Stimulated activated CD4-positive, alpha-beta T cell treated with anti-CD3 and anti-CD28 coated beads, TNF-alpha, amount 100 ng/mL, for 4 hours (primary cell): ENCODE results near the gene PDE6D.

Source experiments
- DNase-seq, 3 experiments: peaks; one replicate each; pipeline ENCODE4 v3.0.0-alpha.2; 2020; ENCODE audit warnings: low read depth in 3 of 3

Gene PDE6D

GRCh38 chr2:231706731-231707624 lies 74.1 kb downstream of the PDE6D start:
- peak; percentile 91 to 95 (median 93) for DNase-seq

- DNase-seq, result no peak
These were observed 77.1 kb downstream of the PDE6D start for GRCh38 chr2:231704017-231704416.

GRCh38 chr2:231701456-231702373 lies 79.4 kb downstream of the PDE6D start:
- DNase-seq, result no peak

GRCh38 chr2:231699006-231699405 lies 82.1 kb downstream of the PDE6D start:
- DNase-seq, result no peak

- DNase-seq, result no peak
These were observed 85.1 kb downstream of the PDE6D start for GRCh38 chr2:231696004-231696367.

- no peak for DNase-seq
These were observed 87.1 kb downstream of the PDE6D start for GRCh38 chr2:231693956-231694355.

- DNase-seq, result no peak
These were observed 88.2 kb downstream of the PDE6D start for GRCh38 chr2:231692847-231693246.

GRCh38 chr2:231691251-231691772 lies 89.8 kb downstream of the PDE6D start:
- no peak for DNase-seq

GRCh38 chr2:231689124-231689893 lies 91.8 kb downstream of the PDE6D start:
- no peak for DNase-seq

GRCh38 chr2:231688719-231689118 lies 92.4 kb downstream of the PDE6D start:
- no peak for DNase-seq

- DNase-seq, result no peak
These were observed 93.1 kb downstream of the PDE6D start for GRCh38 chr2:231687961-231688360.

GRCh38 chr2:231687133-231687852 lies 93.8 kb downstream of the PDE6D start:
- DNase-seq, result peak in 2 of 3 experiments; percentile 51 to 60

- DNase-seq, result no peak
These were observed 94.6 kb downstream of the PDE6D start for GRCh38 chr2:231686192-231687100.

GRCh38 chr2:231685349-231686191 lies 95.5 kb downstream of the PDE6D start:
- DNase-seq, result no peak

- DNase-seq, result no peak
These were observed 96.5 kb downstream of the PDE6D start for GRCh38 chr2:231684314-231685223.

- DNase-seq, result no peak
These were observed 97.5 kb downstream of the PDE6D start for GRCh38 chr2:231683292-231684235.
